NCI-H1694 (cell line): ENCODE measurements around the gene LCE1F.

ENCODE experiments used
- DNase-seq: peaks from one replicate; lab custom pipeline; 2025; lab: John Stamatoyannopoulos, UW

The LCE1F gene

DNA sequence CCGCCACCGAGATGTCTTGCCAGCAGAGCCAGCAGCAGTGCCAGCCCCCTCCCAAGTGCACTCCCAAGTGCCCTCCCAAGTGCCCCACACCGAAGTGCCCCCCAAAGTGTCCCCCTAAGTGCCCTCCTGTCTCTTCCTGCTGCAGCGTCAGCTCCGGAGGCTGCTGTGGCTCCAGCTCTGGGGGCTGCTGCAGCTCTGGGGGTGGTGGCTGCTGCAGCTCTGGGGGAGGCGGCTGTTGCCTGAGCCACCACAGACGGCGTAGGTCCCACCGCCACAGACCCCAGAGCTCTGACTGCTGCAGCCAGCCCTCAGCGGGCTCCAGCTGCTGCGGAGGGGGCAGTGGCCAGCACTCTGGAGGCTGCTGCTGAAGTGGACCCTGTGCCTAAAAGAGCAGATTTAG is 1.4 kb downstream of the LCE1F start:
- no peak for DNase-seq

- DNase-seq: no peak
Measured at GRCh38 chr1:152777510-152778137, 2.7 kb downstream of the LCE1F start.

- no peak for DNase-seq
Measured at GRCh38 chr1:152783095-152783494, 8.2 kb downstream of the LCE1F start.

DNA sequence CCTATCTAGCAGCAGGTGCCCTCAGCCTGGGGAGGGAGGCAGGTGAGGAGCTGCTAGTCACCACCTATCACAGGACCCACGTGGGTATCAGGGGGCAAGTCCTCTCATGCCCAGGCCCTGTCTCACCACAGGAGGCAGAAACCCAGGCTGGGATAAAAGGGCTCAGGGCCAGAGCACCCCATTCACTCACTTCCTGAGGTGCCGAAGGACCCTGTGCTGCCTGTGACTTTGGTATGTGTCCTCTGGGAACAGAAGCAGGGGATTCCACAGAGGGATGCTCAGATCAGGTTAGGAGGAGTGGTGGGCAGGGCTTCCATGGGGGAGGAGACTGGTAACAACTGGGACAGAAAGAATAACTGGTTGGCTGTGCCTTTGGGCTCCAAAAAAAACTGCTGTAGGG is 11.1 kb downstream of the LCE1F start, which contains the start of gene LCE1E:
Gene LCE1E (plus strand): TSS at position 181 of the 400 bp plus-strand sequence. CDS start 1,043 bp downstream, outside the sequence.
- DNase-seq: no peak

DNA sequence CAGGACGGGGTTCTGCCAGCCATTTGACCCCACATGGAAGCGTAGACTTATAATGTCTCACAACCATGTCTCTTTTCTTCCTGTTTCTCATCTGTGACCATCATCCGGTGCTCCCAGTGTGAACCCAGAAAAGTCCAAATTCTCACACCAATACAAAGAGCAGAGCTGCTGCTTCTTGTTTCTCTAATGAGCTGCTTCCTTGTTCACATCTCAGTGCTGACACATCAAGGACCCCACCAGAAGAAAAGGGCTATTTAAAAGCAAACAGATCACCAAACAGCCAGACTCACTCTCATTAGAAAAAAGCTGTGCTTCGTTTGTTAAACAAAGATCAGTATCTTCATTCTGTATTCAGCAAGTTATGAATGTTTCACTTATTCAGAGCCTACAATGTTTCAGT is 20.7 kb downstream of the LCE1F start:
- DNase-seq: no peak

GRCh38 chr1:152796421-152796820 is 21.5 kb downstream of the LCE1F start, which contains the start of gene LCE1D:
Gene LCE1D, plus strand, starts transcription at chr1:152796721. Its CDS starts 1,074 bp downstream, at chr1:152797795.
- no peak for DNase-seq

DNA sequence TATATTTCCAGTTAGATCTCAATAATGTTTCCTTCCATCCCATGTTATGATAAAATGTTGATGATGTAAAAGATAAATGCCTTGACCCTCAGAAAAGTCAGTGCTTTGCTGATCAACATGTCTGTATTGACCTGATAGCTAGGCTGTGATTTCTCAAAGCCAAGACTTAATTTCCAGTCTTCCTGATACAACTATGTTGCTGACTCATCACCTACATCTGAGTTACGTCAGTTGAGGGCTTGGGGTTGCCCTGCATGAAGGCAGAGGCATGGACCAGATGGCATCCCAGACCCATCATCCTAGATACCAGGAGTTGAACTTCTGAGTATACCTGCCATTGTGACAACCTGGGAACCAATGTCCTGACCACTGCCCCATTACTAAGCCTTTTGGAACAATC is 26.4 kb downstream of the LCE1F start:
- no peak for DNase-seq

DNA sequence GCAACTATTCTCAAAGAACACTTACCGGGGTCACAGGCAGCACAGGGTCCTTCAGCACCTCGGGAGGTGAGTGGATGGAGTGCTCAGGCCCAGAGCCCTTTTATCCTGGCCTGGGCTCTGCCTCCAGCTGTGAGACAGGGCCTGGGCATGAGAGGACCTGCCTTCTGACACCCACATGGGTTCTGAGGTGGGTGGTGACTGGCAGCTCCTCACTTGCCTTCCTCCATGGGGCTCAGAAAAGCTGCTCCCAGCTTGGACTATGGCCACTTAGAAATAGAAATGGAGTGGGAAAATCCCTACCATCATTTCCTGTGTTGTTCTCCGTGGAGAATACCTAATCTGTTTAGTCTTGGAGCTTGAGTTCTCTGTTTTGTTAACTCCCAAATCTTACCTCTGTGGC is 31.6 kb downstream of the LCE1F start, which contains the start of gene LCE1C:
Gene LCE1C (minus strand): TSS at position 76 of the 400 bp plus-strand sequence. CDS start 1,173 bp downstream, outside the sequence.
- no peak for DNase-seq

GRCh38 chr1:152811050-152811449 is 36.1 kb downstream of the LCE1F start:
- no peak for DNase-seq

DNA sequence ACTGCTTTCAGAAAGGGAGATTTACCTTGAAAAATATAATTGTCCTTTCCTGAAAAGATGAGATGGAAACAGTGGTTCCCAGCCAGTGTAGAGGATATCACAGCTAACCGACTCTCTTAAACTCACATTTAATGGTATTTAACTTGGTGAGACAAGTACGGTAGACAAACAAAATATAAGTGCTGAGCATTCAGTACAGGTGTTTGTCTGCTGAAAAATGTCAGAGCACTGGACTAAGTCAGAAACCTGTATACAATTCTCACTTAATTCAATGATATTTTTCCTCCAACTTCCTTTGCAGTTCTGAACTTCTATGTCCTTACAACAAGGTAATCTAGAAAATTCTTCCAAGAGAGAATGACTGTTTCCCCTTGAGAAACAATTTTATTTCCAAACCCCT is 36.7 kb downstream of the LCE1F start, which contains the start of gene LCE1B:
Gene LCE1B (plus strand): TSS at position 301 of the 400 bp plus-strand sequence. CDS start 476 bp downstream, outside the sequence.
- no peak for DNase-seq

DNA sequence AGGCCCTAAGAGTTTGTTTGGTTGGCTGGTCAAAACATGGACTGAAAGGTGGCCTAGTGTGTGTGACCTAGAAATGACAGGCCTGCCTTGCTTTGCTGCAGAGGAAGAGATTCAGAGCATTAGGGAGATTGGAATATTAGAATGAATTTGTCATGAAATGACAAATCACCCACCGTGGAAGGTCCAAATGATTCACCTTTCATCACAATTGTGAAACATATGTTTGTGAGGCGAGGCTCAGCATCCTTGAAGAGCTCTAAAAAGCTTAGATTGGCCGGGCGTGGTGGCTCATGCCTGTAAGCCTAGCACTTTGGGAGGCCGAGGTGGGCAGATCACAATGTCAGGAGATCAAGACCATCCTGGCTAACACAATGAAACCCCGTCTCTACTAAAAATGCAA is 42.4 kb downstream of the LCE1F start:
- no peak for DNase-seq

GRCh38 chr1:152823294-152823693 is 48.4 kb downstream of the LCE1F start:
- no peak for DNase-seq

GRCh38 chr1:152824964-152825363 is 50.0 kb downstream of the LCE1F start:
- no peak for DNase-seq
